ENCODE results near the gene MPZL2. TPM values are rescaled to one million over a fixed set of nuclear protein-coding genes. Genes with fewer than 3 reads are reported as not detected.

MPZL2 gene
- total and polyA plus RNA-seq, 2 of the 13 experiments (the other 11 are each of a cell fraction or from before 2014, with no cell fraction given): 27.9 to 53.7 TPM

- TF ChIP-seq CSRNP1 (CRISPR knock-in tag; IDR thresholded peaks at IDR 0.05) (peak; percentile 78; the same call in 1 of the 2 replicates), IRX3 (CRISPR knock-in tag; IDR thresholded peaks at IDR 0.05; ENCODE audit: borderline replicate concordance, low read depth) (no peak), ELF4 (CRISPR knock-in tag; IDR thresholded peaks at IDR 0.05; ENCODE audit: borderline replicate concordance) (no peak), ZFP41 (CRISPR knock-in tag; IDR thresholded peaks at IDR 0.05; ENCODE audit: borderline replicate concordance) (no peak), NCOR1 (IDR thresholded peaks at IDR 0.05; ENCODE audit: borderline replicate concordance, low read length) (peak; percentile 91), KAT8 (CRISPR knock-in tag; IDR thresholded peaks at IDR 0.05) (peak; percentile 81), KAT7 (CRISPR knock-in tag; IDR thresholded peaks at IDR 0.05; ENCODE audit: borderline replicate concordance) (no peak), FOXC1 (CRISPR knock-in tag; IDR thresholded peaks at IDR 0.05; ENCODE audit: borderline replicate concordance) (peak; percentile 52; the same call in 1 of the 2 replicates), ARNT2 (CRISPR knock-in tag; IDR thresholded peaks at IDR 0.05; ENCODE audit: low read depth) (peak; percentile 56; the same call in 1 of the 2 replicates), FOSL2 (CRISPR knock-in tag; IDR thresholded peaks at IDR 0.05) (peak; percentile 93), ZNF33B (CRISPR knock-in tag; IDR thresholded peaks at IDR 0.05) (no peak), ZBTB21 (CRISPR knock-in tag; IDR thresholded peaks at IDR 0.05) (peak; percentile 79; the same call in 1 of the 2 replicates)
- TF ChIP-seq, protein P1, sequence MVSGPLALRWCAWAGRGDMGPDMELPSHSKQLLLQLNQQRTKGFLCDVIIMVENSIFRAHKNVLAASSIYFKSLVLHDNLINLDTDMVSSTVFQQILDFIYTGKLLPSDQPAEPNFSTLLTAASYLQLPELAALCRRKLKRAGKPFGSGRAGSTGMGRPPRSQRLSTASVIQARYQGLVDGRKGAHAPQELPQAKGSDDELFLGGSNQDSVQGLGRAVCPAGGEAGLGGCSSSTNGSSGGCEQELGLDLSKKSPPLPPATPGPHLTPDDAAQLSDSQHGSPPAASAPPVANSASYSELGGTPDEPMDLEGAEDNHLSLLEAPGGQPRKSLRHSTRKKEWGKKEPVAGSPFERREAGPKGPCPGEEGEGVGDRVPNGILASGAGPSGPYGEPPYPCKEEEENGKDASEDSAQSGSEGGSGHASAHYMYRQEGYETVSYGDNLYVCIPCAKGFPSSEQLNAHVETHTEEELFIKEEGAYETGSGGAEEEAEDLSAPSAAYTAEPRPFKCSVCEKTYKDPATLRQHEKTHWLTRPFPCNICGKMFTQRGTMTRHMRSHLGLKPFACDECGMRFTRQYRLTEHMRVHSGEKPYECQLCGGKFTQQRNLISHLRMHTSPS (CRISPR knock-in tag; IDR thresholded peaks at IDR 0.05; ENCODE audit: low read depth): peak; percentile 52
- TF ChIP-seq, protein P2, sequence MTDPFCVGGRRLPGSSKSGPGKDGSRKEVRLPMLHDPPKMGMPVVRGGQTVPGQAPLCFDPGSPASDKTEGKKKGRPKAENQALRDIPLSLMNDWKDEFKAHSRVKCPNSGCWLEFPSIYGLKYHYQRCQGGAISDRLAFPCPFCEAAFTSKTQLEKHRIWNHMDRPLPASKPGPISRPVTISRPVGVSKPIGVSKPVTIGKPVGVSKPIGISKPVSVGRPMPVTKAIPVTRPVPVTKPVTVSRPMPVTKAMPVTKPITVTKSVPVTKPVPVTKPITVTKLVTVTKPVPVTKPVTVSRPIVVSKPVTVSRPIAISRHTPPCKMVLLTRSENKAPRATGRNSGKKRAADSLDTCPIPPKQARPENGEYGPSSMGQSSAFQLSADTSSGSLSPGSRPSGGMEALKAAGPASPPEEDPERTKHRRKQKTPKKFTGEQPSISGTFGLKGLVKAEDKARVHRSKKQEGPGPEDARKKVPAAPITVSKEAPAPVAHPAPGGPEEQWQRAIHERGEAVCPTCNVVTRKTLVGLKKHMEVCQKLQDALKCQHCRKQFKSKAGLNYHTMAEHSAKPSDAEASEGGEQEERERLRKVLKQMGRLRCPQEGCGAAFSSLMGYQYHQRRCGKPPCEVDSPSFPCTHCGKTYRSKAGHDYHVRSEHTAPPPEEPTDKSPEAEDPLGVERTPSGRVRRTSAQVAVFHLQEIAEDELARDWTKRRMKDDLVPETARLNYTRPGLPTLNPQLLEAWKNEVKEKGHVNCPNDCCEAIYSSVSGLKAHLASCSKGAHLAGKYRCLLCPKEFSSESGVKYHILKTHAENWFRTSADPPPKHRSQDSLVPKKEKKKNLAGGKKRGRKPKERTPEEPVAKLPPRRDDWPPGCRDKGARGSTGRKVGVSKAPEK (CRISPR knock-in tag; IDR thresholded peaks at IDR 0.05; ENCODE audit: borderline replicate concordance): no peak
- TF ChIP-seq, protein P3, sequence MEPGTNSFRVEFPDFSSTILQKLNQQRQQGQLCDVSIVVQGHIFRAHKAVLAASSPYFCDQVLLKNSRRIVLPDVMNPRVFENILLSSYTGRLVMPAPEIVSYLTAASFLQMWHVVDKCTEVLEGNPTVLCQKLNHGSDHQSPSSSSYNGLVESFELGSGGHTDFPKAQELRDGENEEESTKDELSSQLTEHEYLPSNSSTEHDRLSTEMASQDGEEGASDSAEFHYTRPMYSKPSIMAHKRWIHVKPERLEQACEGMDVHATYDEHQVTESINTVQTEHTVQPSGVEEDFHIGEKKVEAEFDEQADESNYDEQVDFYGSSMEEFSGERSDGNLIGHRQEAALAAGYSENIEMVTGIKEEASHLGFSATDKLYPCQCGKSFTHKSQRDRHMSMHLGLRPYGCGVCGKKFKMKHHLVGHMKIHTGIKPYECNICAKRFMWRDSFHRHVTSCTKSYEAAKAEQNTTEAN (CRISPR knock-in tag; conservative IDR thresholded peaks at IDR 0.05): peak; percentile 81
- TF ChIP-seq, protein P4, sequence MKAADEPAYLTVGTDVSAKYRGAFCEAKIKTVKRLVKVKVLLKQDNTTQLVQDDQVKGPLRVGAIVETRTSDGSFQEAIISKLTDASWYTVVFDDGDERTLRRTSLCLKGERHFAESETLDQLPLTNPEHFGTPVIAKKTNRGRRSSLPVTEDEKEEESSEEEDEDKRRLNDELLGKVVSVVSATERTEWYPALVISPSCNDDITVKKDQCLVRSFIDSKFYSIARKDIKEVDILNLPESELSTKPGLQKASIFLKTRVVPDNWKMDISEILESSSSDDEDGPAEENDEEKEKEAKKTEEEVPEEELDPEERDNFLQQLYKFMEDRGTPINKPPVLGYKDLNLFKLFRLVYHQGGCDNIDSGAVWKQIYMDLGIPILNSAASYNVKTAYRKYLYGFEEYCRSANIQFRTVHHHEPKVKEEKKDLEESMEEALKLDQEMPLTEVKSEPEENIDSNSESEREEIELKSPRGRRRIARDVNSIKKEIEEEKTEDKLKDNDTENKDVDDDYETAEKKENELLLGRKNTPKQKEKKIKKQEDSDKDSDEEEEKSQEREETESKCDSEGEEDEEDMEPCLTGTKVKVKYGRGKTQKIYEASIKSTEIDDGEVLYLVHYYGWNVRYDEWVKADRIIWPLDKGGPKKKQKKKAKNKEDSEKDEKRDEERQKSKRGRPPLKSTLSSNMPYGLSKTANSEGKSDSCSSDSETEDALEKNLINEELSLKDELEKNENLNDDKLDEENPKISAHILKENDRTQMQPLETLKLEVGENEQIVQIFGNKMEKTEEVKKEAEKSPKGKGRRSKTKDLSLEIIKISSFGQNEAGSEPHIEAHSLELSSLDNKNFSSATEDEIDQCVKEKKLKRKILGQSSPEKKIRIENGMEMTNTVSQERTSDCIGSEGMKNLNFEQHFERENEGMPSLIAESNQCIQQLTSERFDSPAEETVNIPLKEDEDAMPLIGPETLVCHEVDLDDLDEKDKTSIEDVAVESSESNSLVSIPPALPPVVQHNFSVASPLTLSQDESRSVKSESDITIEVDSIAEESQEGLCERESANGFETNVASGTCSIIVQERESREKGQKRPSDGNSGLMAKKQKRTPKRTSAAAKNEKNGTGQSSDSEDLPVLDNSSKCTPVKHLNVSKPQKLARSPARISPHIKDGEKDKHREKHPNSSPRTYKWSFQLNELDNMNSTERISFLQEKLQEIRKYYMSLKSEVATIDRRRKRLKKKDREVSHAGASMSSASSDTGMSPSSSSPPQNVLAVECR (CRISPR knock-in tag; IDR thresholded peaks at IDR 0.05; ENCODE audit: borderline replicate concordance): peak; percentile 42; the same call in 1 of the 2 replicates
Measured at GRCh38 chr11:118212131-118212725, 51.9 kb downstream of the MPZL2 start (continued).
